Inflammatory macrophage treated with lipopolysaccharide for 1 hour (primary cell): ENCODE results near the gene ZFPM1.

ENCODE experiments used
- DNase-seq, 2 donors: peaks; one replicate each; pipeline ENCODE4 v3.0.0-alpha.2; 2020 to 2022

Gene ZFPM1

GRCh38 chr16:88530858-88531203 lies 77.8 kb downstream of the ZFPM1 start:
- DNase-seq = no peak

GRCh38 chr16:88531346-88531745 lies 78.3 kb downstream of the ZFPM1 start:
- DNase-seq = no peak

DNA sequence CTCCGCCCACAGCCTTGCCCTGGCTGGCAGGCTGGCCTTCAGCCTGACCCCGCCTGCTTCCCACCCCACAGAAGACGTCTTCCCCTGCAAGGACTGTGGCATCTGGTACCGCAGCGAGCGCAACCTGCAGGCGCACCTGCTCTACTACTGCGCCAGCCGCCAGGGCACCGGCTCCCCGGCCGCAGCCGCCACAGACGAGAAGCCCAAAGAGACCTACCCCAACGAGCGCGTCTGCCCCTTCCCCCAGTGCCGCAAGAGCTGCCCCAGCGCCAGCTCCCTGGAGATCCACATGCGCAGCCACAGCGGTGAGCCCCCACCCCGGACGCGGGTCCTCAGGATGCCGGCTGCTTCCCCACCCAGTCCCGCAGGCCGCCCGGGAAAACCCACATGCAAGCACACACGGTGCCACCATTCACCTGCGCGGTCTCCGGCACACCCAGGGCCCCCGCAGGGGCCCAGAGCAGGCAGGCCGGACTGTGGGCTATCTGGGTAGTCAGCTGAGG lies 78.9 kb downstream of the ZFPM1 start:
- DNase-seq = no peak

DNA sequence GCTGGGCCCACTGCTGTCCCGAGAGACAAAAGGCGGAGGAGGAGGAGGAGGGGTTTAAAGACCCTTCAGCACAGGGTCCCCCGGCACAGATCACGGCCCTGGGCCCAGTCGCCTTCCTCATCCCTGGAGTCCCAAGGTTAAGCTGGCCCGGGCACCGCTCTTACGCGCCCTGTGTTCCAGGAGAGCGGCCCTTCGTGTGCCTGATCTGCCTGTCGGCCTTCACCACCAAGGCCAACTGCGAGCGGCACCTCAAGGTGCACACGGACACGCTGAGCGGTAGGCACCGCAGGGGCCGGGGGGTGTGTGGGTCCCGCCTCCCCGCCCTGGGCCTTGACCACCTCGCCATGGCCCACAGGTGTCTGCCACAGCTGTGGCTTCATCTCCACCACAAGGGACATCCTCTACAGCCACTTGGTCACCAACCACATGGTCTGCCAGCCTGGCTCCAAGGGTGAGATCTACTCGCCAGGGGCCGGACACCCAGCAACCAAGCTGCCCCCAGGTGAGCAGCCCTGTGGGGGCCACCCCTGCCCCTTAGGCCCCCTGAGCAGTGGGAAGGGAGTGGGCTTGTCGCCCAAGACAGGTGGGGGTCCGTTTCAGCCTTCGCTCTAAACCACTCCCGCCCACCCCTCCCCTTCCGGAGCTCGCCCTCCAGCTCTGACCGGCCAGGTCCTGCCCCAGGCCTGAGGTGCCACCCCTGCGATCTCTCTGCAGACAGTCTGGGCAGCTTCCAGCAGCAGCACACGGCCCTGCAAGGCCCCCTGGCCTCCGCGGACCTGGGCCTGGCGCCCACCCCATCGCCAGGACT lies 79.6 kb downstream of the ZFPM1 start:
- DNase-seq = no peak

GRCh38 chr16:88533381-88533917 lies 80.4 kb downstream of the ZFPM1 start:
- DNase-seq = no peak

- DNase-seq = peak; percentile 58 to 74
Observed at GRCh38 chr16:88533932-88534637, 81.0 kb downstream of the ZFPM1 start.

GRCh38 chr16:88534638-88535190 lies 81.6 kb downstream of the ZFPM1 start:
- DNase-seq = peak; percentile 11 to 14

GRCh38 chr16:88535191-88535856 lies 82.2 kb downstream of the ZFPM1 start:
- DNase-seq = no peak

DNA sequence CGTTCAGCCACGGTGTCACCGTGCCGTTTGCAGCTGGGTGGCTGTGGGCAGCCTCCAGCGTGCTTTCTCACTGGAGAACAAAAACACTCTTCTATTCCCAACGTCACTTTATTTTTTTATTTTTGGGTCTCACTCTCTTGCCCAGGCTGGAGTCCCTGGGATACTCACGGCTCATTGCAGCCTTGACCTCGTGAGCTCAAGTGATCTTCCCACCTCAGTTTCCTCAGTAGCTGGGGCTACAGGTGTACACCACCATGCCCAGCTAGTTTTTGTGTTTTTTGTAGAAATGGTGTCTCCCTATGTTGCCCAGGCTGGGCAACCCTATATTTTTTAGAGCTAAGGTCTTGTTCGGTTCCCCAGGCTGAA lies 82.8 kb downstream of the ZFPM1 start:
- no peak for DNase-seq

DNA sequence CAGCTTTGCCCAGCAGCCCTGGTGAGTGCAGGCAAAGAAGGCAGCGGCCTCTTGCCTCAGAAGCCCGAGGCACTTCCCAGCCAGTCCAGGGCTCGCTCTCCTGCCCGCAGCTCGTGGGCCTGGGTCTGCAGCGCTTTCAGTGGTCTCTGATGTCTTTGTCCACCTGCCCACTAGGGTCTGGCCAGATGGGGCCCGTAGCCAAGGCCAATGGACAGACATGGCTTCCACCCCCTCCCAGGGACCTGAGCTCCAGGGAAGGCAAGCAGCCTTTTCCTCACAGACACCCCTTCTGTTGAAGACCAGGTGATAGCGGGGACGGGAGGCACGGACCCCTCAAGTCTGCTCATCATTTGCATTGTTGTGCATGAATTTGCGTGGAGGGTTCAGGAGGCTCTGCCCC lies 83.4 kb downstream of the ZFPM1 start:
- DNase-seq = no peak

- DNase-seq = no peak
Observed at GRCh38 chr16:88536971-88537751, 84.1 kb downstream of the ZFPM1 start.

DNA sequence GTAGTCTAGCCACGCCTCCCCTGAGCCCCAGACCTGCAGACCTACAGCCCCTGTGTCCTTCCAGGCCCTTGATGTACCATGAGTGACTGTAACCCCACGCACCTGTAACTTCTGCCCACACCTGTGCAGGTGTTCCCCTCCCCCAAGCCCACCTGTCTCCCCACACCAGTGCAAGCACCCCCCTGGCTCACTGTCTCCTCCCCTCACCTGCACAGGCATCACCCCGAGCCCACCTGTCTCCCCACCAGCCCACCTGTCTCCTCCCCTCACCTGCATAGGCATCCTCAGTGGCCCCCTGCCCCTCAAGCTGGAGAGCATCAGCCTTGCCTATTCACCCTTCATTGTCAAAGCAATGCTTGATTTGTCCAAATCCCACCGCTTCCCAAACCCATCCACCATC lies 84.8 kb downstream of the ZFPM1 start:
- no peak for DNase-seq

DNA sequence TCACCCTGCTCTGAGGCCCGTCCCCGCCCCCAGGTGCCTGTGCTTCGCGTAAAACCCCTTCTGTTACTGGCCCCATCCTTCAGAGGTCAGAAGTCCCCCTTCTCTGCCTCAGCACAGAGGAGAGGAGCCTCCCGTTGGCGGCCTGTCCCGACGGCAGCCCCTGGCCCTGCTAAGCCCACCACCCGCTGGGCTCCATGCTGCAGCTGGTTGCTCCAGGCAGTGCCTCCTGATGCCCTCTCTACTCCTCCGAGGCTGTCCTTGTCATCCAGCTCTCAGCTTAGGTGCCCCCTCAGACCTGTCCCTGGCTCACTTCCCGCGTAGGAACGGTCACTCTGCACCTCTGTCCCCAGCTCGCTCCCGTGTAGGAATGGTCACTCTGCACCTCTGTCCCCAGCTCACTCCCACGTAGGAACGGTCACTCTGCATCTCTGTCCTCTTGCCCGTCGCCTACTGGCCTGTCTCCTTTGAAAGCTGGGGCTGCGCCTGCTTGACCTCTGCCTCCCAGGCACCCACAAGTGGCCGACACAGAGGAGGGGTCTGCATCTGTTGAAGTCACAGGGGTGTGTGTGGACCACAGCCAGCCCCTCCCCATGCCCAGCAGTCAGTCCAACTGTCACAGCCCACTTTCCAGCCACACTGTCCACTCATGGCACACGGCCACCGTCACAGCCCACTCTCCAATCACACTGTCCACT lies 85.4 kb downstream of the ZFPM1 start:
- DNase-seq = no peak

GRCh38 chr16:88539261-88539651 lies 86.2 kb downstream of the ZFPM1 start:
- no peak for DNase-seq

DNA sequence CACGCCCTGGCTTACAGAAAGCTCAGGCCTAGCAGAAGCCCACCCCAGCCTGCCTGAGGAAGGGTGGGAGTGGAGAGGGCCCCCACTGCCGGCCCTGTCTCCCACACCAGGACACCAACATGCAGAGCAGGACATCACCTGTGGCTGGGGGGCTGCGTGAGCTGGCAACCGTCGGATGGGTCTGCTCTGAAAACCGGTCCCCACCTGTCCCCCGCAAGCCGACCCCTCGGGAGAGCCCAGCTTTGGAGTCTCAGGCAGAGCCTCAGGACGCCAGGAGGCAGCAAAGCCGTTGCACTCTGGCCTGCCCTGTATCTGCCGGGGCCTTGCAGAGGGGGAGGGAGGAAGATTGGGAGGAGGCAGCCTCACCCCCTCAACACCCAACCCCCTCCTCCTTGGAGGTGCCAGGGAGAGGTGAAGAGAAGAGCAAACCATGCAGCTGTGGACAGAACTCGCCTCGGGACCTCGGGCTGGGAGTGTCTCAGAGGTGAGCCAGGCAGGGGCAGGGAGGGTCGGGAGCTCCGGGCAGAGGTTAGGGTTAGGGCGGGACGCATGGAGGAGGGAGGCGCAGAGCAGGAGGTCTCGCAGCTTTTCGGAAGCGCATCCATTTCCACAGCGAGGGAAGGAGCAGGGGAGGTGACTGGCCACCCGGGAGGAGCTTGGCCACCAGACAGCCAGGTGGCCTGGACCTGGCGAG lies 86.7 kb downstream of the ZFPM1 start:
- no peak for DNase-seq

- DNase-seq = no peak
Observed at GRCh38 chr16:88540346-88540977, 87.4 kb downstream of the ZFPM1 start.

- DNase-seq = no peak
Observed at GRCh38 chr16:88541831-88542616, 88.9 kb downstream of the ZFPM1 start.

- DNase-seq = no peak
Observed at GRCh38 chr16:88543230-88543813, 90.2 kb downstream of the ZFPM1 start.

GRCh38 chr16:88545781-88546180 lies 92.7 kb downstream of the ZFPM1 start:
- no peak for DNase-seq
